PC-3 (cell line): Measurements from ENCODE around the gene POMT2. TPM values are rescaled to one million over a fixed set of nuclear protein-coding genes. Genes with fewer than 3 reads are reported as not detected.

Experiments used
- ATAC-seq: fragments of 200-7000 bp; cut with Tn5 transposase; 2 replicates; pipeline ENCODE4 v1.9.1; 2020; ENCODE audit warnings: mild to moderate bottlenecking, moderate library complexity
- BruUV-seq: library from RNA; stranded (reverse); fragments of 400-500 nt; replicated peaks from 2 replicates; lab custom pipeline; 2021; lab: Mats Ljungman, UMichigan
- CTCF ChIA-PET: fragments of 300-600 bp; sonication (Branson Sonifier 250); formaldehyde crosslinking; loops from one replicate; lab custom pipeline; 2022; ENCODE audit warnings: antibody characterized with exemption; lab: Charles Lee
- POLR2A ChIA-PET: fragments of 300-600 bp; sonication (Branson Sonifier 250); formaldehyde crosslinking; loops from one replicate; lab custom pipeline; 2022; ENCODE audit warnings: antibody characterized with exemption; ENCODE audit not compliant: unreplicated experiment; lab: Charles Lee
- DNase-seq: peaks from one replicate; pipeline ENCODE4 v3.0.0-alpha.2; 2015
- H2AFZ ChIP-seq: fragments of 300-600 bp; sonication (generic); 2 replicates; pipeline ENCODE4 v1.6.0; 2016; ENCODE audit warnings: antibody characterized with exemption, low read length
- H3F3A ChIP-seq: fragments of 300-600 bp; sonication (generic); one replicate; pipeline ENCODE4 v1.6.0; 2017; ENCODE audit warnings: antibody characterized with exemption, low read length, control low read depth, mild to moderate bottlenecking; ENCODE audit not compliant: unreplicated experiment
- H3K27ac ChIP-seq: fragments of 300-600 bp; sonication (generic); 2 replicates; pipeline ENCODE4 v1.5.1; 2016; ENCODE audit warnings: mild to moderate bottlenecking, low read length
- H3K27me3 ChIP-seq: fragments of 300-600 bp; sonication (generic); 2 replicates; pipeline ENCODE4 v1.6.1; 2016; ENCODE audit warnings: low read length, mixed read lengths
- H3K36me3 ChIP-seq: fragments of 300-600 bp; sonication (generic); 2 replicates; pipeline ENCODE4 v1.6.1; 2016; ENCODE audit warnings: low read depth, mixed run types, low read length, mixed read lengths
- H3K4me1 ChIP-seq: fragments of 300-600 bp; sonication (generic); 2 replicates; pipeline ENCODE4 v1.5.1; 2016; ENCODE audit warnings: low read length; ENCODE audit not compliant: insufficient read depth
- H3K4me2 ChIP-seq: fragments of 300-600 bp; sonication (generic); 2 replicates; pipeline ENCODE4 v1.6.0; 2016; ENCODE audit warnings: low read length
- H3K4me3 ChIP-seq: fragments of 300-600 bp; sonication (generic); 2 replicates; pipeline ENCODE4 v1.5.1; 2016; ENCODE audit warnings: mild to moderate bottlenecking, low read length, mixed read lengths
- H3K79me2 ChIP-seq: fragments of 300-600 bp; sonication (generic); 2 replicates; pipeline ENCODE4 v1.6.1; 2017; ENCODE audit warnings: low read length, mixed read lengths
- H3K9ac ChIP-seq: fragments of 300-600 bp; sonication (generic); 2 replicates; pipeline ENCODE4 v1.6.0; 2016; ENCODE audit warnings: mild to moderate bottlenecking, low read length
- H3K9me2 ChIP-seq: fragments of 300-600 bp; sonication (generic); replicated peaks from 2 replicates; pipeline ENCODE4 v1.6.1; 2016; ENCODE audit warnings: mixed run types, low read length, mixed read lengths
- H3K9me3 ChIP-seq: fragments of 300-600 bp; sonication (generic); 2 replicates; pipeline ENCODE4 v1.6.1; 2016; ENCODE audit warnings: low read length, mixed read lengths
- H4K20me1 ChIP-seq: fragments of 300-600 bp; sonication (generic); 2 replicates; pipeline ENCODE4 v1.6.1; 2016; ENCODE audit warnings: low read length, mixed read lengths
- EZH2 ChIP-seq: fragments of 300-600 bp; sonication (generic); IDR thresholded peaks from one replicate; pipeline ENCODE4 v1.6.1; 2017; ENCODE audit warnings: antibody characterized with exemption, mild to moderate bottlenecking, low read length; ENCODE audit not compliant: unreplicated experiment
- EZH2phosphoT487 ChIP-seq: fragments of 300-600 bp; sonication (generic); IDR thresholded peaks from 2 replicates; pipeline ENCODE4 v1.6.1; 2018; ENCODE audit warnings: mild to moderate bottlenecking, antibody characterized with exemption, low read length, borderline replicate concordance
- intact Hi-C: fragments of 100-400 bp; cut with micrococcal nuclease; formaldehyde crosslinking; loops from 2 replicates; pipeline ENCODE4 v1.9.0; 2023
- total RNA-seq: library from RNA; depleted of rRNA; stranded (reverse); fragments of >200 nt; gene quantifications from 2 replicates; pipeline ENCODE4 v1.2.3, GENCODE V29; 2014
- TF ChIP-seq, protein P1 (sequence below): fragments of 300-600 bp; sonication (generic); conservative IDR thresholded peaks from 2 replicates; pipeline ENCODE4 v1.5.1; 2017; ENCODE audit warnings: antibody characterized with exemption, low read depth, mild to moderate bottlenecking, low read length

Gene POMT2
- total RNA-seq, 1 experiment from 2014 or later = 67.6 TPM

DNA sequence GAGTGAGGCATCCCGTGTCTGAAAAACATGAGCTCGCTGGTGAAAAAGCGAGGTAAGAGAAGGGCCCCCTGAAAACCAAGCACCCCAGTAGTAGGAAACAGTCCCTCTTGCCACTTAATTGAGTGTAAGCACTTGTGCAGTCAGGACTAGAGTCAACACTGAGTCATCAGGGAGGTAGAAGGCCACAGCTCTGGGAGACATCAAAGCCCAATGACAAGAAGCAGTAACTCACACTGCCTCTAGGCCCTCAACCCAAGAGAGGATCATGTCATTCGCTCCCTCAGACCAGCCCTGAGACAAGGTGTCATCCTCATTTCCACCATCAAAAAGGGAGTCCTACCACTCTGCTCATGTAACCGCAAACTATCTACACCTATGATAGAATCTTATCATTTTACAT lies 17.8 kb downstream of the POMT2 start:
- no peaks in the 10 kb centered on the region for H3K27me3 ChIP-seq
- no peaks in the 10 kb centered on the region for H3K9me3 ChIP-seq
- peaks cover 6% of the 10 kb centered on the region; the same call in 1 of the 2 replicates for H3K79me2 ChIP-seq
- ATAC-seq (peak; percentile 89), DNase-seq (peak; percentile 97)
- BruUV-seq = no TSS peak
- H3K9me2 ChIP-seq = no peaks in the 10 kb centered on the region
- H3K4me3 ChIP-seq = peak overlapping the region; percentile 50
- intact Hi-C loops = loop anchor here (1.0 to 5.0 kb wide), 3 partner anchors 11 to 151 kb away; partner anchors contain the start of gene POMT2
- peak overlapping the region; percentile 66 for H3K9ac ChIP-seq
- TF ChIP-seq EZH2phosphoT487 (no peak), EZH2 (no peak)
- TF ChIP-seq, protein P1, sequence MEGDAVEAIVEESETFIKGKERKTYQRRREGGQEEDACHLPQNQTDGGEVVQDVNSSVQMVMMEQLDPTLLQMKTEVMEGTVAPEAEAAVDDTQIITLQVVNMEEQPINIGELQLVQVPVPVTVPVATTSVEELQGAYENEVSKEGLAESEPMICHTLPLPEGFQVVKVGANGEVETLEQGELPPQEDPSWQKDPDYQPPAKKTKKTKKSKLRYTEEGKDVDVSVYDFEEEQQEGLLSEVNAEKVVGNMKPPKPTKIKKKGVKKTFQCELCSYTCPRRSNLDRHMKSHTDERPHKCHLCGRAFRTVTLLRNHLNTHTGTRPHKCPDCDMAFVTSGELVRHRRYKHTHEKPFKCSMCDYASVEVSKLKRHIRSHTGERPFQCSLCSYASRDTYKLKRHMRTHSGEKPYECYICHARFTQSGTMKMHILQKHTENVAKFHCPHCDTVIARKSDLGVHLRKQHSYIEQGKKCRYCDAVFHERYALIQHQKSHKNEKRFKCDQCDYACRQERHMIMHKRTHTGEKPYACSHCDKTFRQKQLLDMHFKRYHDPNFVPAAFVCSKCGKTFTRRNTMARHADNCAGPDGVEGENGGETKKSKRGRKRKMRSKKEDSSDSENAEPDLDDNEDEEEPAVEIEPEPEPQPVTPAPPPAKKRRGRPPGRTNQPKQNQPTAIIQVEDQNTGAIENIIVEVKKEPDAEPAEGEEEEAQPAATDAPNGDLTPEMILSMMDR = peak; percentile 31; the same call in 1 of the 2 replicates
- H4K20me1 ChIP-seq = no peaks in the 10 kb centered on the region
- peaks cover 39% of the 10 kb centered on the region; the same call in 1 of the 2 replicates for H3K36me3 ChIP-seq
- peak overlapping the region; percentile 92 for H3K27ac ChIP-seq
- peak overlapping the region; percentile 81 for H3K4me2 ChIP-seq
- ChIA-PET CTCF (interaction anchor here (1.3 to 6.3 kb wide), 2 partner anchors 12 to 18 kb away, joined by 7 to 72 read pairs; partner anchors contain the start of genes GSTZ1 and POMT2), POLR2A (no interaction called here)
- H3K4me1 ChIP-seq = peaks cover 33% of the 10 kb centered on the region
- H3F3A ChIP-seq = peaks cover 14% of the 10 kb centered on the region
- no peak overlapping the region for H2AFZ ChIP-seq

DNA sequence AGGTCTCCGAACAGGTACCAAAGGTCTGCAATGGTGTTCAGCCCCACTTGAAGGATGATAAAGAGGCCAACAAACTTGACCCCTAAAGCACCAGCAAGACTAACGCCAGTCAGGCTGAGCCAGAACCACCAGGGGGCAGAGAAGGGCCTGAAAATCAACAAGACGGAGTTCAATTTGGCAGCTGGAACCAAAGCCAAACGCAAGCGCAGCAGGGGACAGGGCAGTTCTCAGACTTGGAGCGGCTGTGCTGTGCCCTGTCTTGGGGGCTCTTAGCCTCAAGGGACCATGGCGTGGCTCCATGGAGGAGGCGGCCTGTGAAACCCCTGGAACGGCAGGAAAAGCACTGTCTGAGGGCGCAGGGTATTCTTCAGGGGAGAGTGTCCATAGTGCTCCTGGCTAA lies 19.6 kb downstream of the POMT2 start:
- Histone ChIP-seq H3K9me3 (no peaks in the 10 kb centered on the region), H3K9ac (no peak overlapping the region), H3K4me1 (peaks cover 33% of the 10 kb centered on the region), H3K79me2 (peaks cover 6% of the 10 kb centered on the region; the same call in 1 of the 2 replicates), H4K20me1 (no peaks in the 10 kb centered on the region), H3K27me3 (no peaks in the 10 kb centered on the region), H3K36me3 (peaks cover 54% of the 10 kb centered on the region; the same call in 1 of the 2 replicates), H2AFZ (no peak overlapping the region), H3F3A (peaks cover 14% of the 10 kb centered on the region), H3K4me3 (no peak overlapping the region), H3K4me2 (no peak overlapping the region), H3K9me2 (no peaks in the 10 kb centered on the region), H3K27ac (no peak overlapping the region)
- TF ChIP-seq, protein P1 = peak; percentile 99
- no peak for TF ChIP-seq EZH2phosphoT487
- TF ChIP-seq EZH2 = no peak
- BruUV-seq = no TSS peak
- CTCF ChIA-PET = interaction anchor here (0.6 to 6.3 kb wide), 2 partner anchors 14 to 1552 kb away, joined by 3 to 72 read pairs; no protein-coding TSS in a partner anchor
- peak; percentile 88 for DNase-seq
- ATAC-seq = peak; percentile 12; the same call in 1 of the 2 replicates
- intact Hi-C loops = loop anchor here (5.0 kb wide), 1 partner anchor 149 kb away; no protein-coding TSS in a partner anchor
- POLR2A ChIA-PET = no interaction called here

DNA sequence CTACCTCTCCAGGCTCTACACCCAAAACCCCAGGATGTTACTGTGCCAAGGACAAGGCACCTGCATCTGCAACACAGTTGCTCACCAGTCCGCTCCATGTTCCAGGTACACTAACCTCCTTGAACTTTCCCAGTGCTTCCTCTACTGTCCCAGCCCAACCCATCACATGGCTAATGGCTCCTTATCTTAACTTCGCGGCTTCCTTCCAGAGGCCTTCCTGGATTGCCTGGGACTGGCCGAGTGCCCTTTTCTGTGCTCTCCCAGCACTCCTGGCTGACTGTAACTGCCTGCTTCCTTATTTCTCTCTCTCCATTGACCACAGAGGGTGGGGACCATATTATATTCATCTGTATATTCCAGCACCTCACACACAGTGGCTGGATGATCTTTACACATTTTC lies 20.9 kb downstream of the POMT2 start:
- intact Hi-C loops = loop anchor here (5.0 kb wide), 1 partner anchor 147 kb away; no protein-coding TSS in a partner anchor
- CTCF ChIA-PET = interaction anchor here (6.3 kb wide), 1 partner anchor 16 kb away, joined by 72 read pairs; no protein-coding TSS in a partner anchor
- H3K4me2 ChIP-seq = no peak overlapping the region

More for the DNA sequence above, 20.9 kb downstream of the POMT2 start:
- no peaks in the 10 kb centered on the region for H3K9me3 ChIP-seq
- no peak overlapping the region for H3K4me3 ChIP-seq
- no peaks in the 10 kb centered on the region for H3K27me3 ChIP-seq
- no peak for TF ChIP-seq EZH2
- TF ChIP-seq, protein P1 = no peak
- TF ChIP-seq EZH2phosphoT487 = no peak
- H3K79me2 ChIP-seq = peaks cover 6% of the 10 kb centered on the region; the same call in 1 of the 2 replicates
- ATAC-seq = no peak
- peaks cover 14% of the 10 kb centered on the region for H3F3A ChIP-seq
- H3K9me2 ChIP-seq = no peaks in the 10 kb centered on the region
- BruUV-seq = no TSS peak
- peaks cover 25% of the 10 kb centered on the region for H3K4me1 ChIP-seq
- H4K20me1 ChIP-seq = no peaks in the 10 kb centered on the region
- no peak overlapping the region for H3K9ac ChIP-seq
- DNase-seq = no peak
- no peak overlapping the region for H3K27ac ChIP-seq
- no peak overlapping the region for H2AFZ ChIP-seq
- peaks cover 49% of the 10 kb centered on the region; the same call in 1 of the 2 replicates for H3K36me3 ChIP-seq
- POLR2A ChIA-PET = no interaction called here
